Common myeloid progenitor, CD34-positive (primary cell): ENCODE results near the gene PIEZO1.
A peak's percentile ranks its signal among the peaks of the same experiment; 100 is the strongest.

Source experiments
- CTCF ChIA-PET: fragments of 350-600 bp; sonication (Branson Sonifier 250); formaldehyde crosslinking; loops from one replicate; lab custom pipeline; 2021; ENCODE audit warnings: antibody characterized with exemption; lab: Charles Lee
- POLR2A ChIA-PET: fragments of 350-600 bp; sonication (Branson Sonifier 250); formaldehyde crosslinking; loops from one replicate; lab custom pipeline; 2021; ENCODE audit warnings: antibody characterized with exemption; lab: Charles Lee
- DNase-seq, 3 donors: peaks; one replicate each; pipeline versions ENCODE4 v3.0.0 to v3.0.0-alpha.2; 2013
- H3K27ac ChIP-seq, 2 experiments: 1 replicate in 1 of 2; 2 replicates in 1 of 2; pipeline ENCODE4 v1.7.0; 2013; ENCODE audit warnings: inconsistent platforms in 2 of 2, low read length in 2 of 2, mild to moderate bottlenecking in 2 of 2, low read depth in 1 of 2, moderate library complexity in 1 of 2; ENCODE audit not compliant: severe bottlenecking in 2 of 2, insufficient read depth in 1 of 2, poor library complexity in 1 of 2
- H3K27me3 ChIP-seq, 5 experiments: replicated peaks in 2 of 5; 1 replicate in 3 of 5; 2 replicates in 2 of 5; pipeline versions ENCODE4 v1.6.1 to v1.7.0; 2013; ENCODE audit warnings: low read length in 4 of 5, mild to moderate bottlenecking in 2 of 5, moderate library complexity in 2 of 5, inconsistent platforms in 1 of 5; ENCODE audit not compliant: insufficient read depth in 5 of 5, control insufficient read depth in 4 of 5
- H3K36me3 ChIP-seq, 4 experiments: 1 replicate in 2 of 4; 2 replicates in 2 of 4; pipeline versions ENCODE4 v1.6.1 to v1.7.0; 2013; ENCODE audit warnings: low read length in 3 of 4, control low read depth in 1 of 4, mild to moderate bottlenecking in 1 of 4; ENCODE audit not compliant: control insufficient read depth in 4 of 4, insufficient read depth in 4 of 4
- H3K4me1 ChIP-seq, 4 experiments: 1 replicate in 3 of 4; 2 replicates in 1 of 4; pipeline versions ENCODE4 v1.6.1 to v1.7.1; 2013; ENCODE audit warnings: low read length in 3 of 4, mild to moderate bottlenecking in 3 of 4, control low read depth in 1 of 4, inconsistent platforms in 1 of 4, moderate library complexity in 1 of 4; ENCODE audit not compliant: control insufficient read depth in 4 of 4, insufficient read depth in 4 of 4; ENCODE audit errors: control extremely low read depth in 1 of 4
- H3K4me3 ChIP-seq, 7 experiments: 1 replicate in 4 of 7; 2 replicates in 3 of 7; pipeline versions ENCODE4 v1.5.1 to v1.7.0; 2013; ENCODE audit warnings: mild to moderate bottlenecking in 7 of 7, low read length in 6 of 7, moderate library complexity in 6 of 7, inconsistent platforms in 2 of 7, low read depth in 2 of 7, control low read depth in 1 of 7; ENCODE audit not compliant: insufficient read depth in 4 of 7, control insufficient read depth in 1 of 7; ENCODE audit errors: extremely low read depth in 1 of 7
- H3K9me3 ChIP-seq, 5 experiments: 1 replicate in 4 of 5; 2 replicates in 1 of 5; pipeline versions ENCODE4 v1.6.1 to v1.7.1; 2013; ENCODE audit warnings: low read length in 4 of 5, mild to moderate bottlenecking in 2 of 5, inconsistent platforms in 1 of 5, low read depth in 1 of 5, moderate library complexity in 1 of 5; ENCODE audit not compliant: control insufficient read depth in 4 of 5, insufficient read depth in 2 of 5; ENCODE audit errors: control extremely low read depth in 1 of 5
- WGBS: methylation state at CpG from one replicate; pipeline ENCODE4 v1.1.5; 2013; ENCODE audit not compliant: insufficient coverage; 5-methylcytosine and 5-hydroxymethylcytosine counted together

The PIEZO1 gene

DNA sequence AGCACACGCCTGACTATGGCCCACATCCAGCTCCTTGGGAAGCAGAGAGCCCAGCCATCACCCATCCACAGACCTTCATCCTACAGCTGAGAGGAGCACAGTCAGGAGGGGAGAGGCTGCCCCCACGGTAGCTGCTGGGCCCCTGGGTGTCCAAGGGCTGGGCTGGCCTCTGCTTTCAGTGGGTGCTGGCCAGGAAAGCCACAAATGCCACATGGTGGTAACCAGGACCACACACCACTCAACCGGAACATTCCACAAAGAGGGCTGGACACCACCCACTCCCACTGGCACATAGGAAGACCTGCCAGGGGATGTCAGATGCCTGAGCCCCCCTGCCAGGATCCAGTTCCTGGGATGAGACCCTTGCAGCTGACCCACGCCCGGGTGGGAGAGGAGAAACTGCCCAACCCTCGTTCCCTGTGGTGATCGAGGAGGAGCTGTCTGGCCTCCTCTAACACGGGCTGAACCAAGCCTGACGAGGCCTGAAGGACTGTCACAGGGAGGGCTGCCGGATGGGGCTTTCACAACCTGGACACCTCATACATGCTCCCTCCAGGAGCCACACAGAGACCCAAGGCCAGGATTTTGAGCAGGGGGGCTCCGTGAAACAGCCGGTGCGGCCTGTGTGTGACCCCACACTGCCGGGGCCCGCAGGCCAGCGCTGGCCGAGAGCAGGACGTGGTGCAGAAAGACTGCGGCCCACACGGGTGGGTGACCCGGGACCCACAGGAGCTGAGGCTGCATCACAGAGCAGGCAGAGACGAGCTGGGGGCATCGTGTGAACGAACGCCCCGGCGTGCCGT, 30.7 kb downstream of the PIEZO1 start:
- H3K27ac ChIP-seq, result peak overlapping the region in 1 of 2 experiments; percentile 34
- no peaks in the 10 kb centered on the region for H3K9me3 ChIP-seq
- peaks cover 0 to 51% (median 18%) of the 10 kb centered on the region in 4 experiments for H3K36me3 ChIP-seq
- no peak for DNase-seq
- peaks cover 0 to 28% (median 9%) of the 10 kb centered on the region in 4 experiments for H3K4me1 ChIP-seq
- H3K4me3 ChIP-seq, result no peak overlapping the region
- CTCF ChIA-PET, result interaction anchor here (1.1 to 7.2 kb wide), 7 partner anchors 7 to 27 kb away, joined by 3 to 53 read pairs (median 4); no protein-coding TSS in a partner anchor
- 93% methylated on average over 26 of the region's 28 CpGs for WGBS
- POLR2A ChIA-PET, result interaction anchor here (0.6 to 1.8 kb wide), 2 partner anchors 16 to 164 kb away, joined by 4 to 5 read pairs; no protein-coding TSS in a partner anchor
- H3K27me3 ChIP-seq, result no peaks in the 10 kb centered on the region

DNA sequence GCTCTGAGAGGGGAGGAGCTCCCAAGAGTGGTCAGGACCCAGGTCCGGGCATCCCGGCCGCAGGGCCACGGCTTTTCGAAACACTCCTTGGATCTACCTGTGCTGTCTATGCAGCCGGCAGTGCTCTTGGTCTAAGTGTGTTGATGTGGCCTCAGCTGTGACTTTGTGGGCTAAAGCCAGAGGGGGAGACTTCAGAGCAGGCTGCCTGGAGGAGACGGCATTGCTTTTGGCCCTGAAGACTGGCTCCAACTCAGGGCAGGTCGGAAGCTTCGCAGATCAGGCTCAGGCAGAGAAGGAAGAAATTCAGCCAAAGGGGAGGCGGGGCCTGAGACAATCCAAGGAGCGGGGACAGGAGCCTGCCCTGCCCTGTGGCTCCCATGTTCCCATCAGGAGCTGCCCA, 31.4 kb downstream of the PIEZO1 start:
- POLR2A ChIA-PET, result interaction anchor here (1.8 kb wide), 1 partner anchor 17 kb away, joined by 5 read pairs; no protein-coding TSS in a partner anchor

DNA sequence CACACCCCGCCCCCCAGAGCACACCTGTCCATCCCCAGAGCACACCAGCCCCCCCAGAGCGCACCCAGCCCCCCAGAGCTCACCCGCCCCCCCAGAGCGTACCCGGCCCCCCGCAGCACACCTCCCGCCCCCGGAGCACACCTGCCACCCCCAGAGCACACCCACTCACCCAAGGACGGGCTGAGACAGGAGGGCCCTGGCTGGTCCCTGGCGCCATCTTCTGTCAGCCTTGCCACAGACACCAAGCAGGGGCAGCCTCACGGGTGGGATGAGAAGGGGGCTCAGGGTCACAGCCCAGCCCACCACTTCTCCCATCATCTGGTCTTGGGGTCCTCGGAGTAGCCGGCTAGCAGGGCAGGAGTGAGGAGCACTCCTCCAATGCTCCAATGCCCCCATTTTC, 31.8 kb downstream of the PIEZO1 start:
- POLR2A ChIA-PET, result interaction anchor here (1.8 kb wide), 1 partner anchor 18 kb away, joined by 5 read pairs; no protein-coding TSS in a partner anchor
- H3K27me3 ChIP-seq, result no peaks in the 10 kb centered on the region
- WGBS, result 89% methylated on average over 3 of the region's 13 CpGs
- peaks cover 0 to 49% (median 15%) of the 10 kb centered on the region in 4 experiments for H3K36me3 ChIP-seq
- no peaks in the 10 kb centered on the region for H3K9me3 ChIP-seq
- H3K4me1 ChIP-seq, result peaks cover 0 to 17% (median 7%) of the 10 kb centered on the region in 4 experiments
- CTCF ChIA-PET, result interaction anchor here (1.1 to 2.9 kb wide), 5 partner anchors 10 to 28 kb away, joined by 3 to 9 read pairs (median 4); no protein-coding TSS in a partner anchor
- no peak overlapping the region for H3K4me3 ChIP-seq
- no peak overlapping the region for H3K27ac ChIP-seq
- DNase-seq, result no peak

More for the DNA sequence above, 31.4 kb downstream of the PIEZO1 start:
- Histone ChIP-seq H3K36me3 (peaks cover 0 to 48% (median 14%) of the 10 kb centered on the region in 4 experiments), H3K27me3 (no peaks in the 10 kb centered on the region), H3K4me3 (no peak overlapping the region), H3K27ac (peak overlapping the region in 1 of 2 experiments; percentile 34), H3K4me1 (peaks cover 0 to 21% (median 8%) of the 10 kb centered on the region in 4 experiments), H3K9me3 (no peaks in the 10 kb centered on the region)
- 91% methylated on average over 6 of the region's 11 CpGs for WGBS
- CTCF ChIA-PET, result interaction anchor here (1.1 to 7.2 kb wide), 7 partner anchors 6 to 28 kb away, joined by 3 to 53 read pairs (median 4); no protein-coding TSS in a partner anchor
- DNase-seq, result no peak

DNA sequence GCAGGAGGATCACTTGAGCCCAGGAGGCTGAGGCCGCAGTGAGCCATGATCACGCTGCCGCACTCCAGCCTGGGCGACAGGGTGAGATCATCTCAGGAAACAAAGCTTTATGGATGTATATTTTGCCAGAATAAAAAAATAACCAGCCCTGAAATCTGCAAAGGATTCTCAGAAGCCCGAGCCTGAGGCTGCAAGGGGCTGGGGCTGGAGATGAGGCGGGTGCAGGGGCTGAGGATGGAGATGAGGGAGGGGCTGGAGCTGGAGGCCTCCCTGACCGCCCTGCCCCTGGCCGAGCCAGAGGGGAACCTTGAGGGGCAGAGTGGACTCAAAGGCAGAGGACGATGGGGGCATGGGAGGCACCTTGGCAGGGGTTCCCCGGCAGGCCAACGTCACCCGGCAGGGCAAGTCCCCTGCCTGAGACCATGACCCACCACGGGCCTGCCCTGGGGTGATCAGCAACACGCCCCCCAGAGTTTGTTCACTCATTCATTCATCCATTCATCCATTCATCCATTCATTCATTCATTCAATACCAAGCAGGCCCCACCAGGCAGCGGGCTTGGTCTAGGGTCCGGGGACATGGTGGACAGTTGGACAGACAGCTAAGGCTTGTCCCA, 32.5 kb downstream of the PIEZO1 start:
- Histone ChIP-seq H3K27me3 (no peaks in the 10 kb centered on the region), H3K27ac (no peak overlapping the region), H3K4me3 (no peak overlapping the region), H3K9me3 (no peaks in the 10 kb centered on the region), H3K36me3 (peaks cover 0 to 49% (median 18%) of the 10 kb centered on the region in 4 experiments), H3K4me1 (peaks cover 0 to 10% (median 5%) of the 10 kb centered on the region in 4 experiments)
- POLR2A ChIA-PET, result interaction anchor here (1.8 kb wide), 1 partner anchor 18 kb away, joined by 5 read pairs; no protein-coding TSS in a partner anchor
- CTCF ChIA-PET, result interaction anchor here (1.4 to 2.9 kb wide), 2 partner anchors 9 to 16 kb away, joined by 5 to 9 read pairs; no protein-coding TSS in a partner anchor
- WGBS, result 94% methylated on average over 14 of the region's 16 CpGs
- DNase-seq, result no peak

DNA sequence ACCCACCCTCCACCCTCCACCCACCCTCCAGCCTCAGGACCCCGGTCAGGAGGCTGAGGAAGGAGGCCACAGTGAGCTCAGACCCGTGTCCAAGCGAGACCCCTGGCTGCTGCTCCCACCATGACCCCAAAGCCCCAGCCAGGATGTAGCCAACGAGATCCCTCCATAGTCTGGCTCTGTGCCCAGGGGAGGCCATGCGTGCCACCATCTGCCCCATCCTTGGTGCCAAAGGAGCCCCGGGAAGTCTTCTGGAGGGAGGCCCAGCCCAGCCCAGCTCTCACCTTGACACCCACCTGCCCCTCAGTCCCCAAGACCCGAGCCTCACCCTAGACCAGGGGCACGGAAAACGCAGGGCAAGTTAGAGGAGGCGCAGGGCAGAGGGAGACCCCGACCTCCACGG, 34.2 kb downstream of the PIEZO1 start:
- Histone ChIP-seq H3K27me3 (no peaks in the 10 kb centered on the region), H3K27ac (no peak overlapping the region), H3K4me1 (peaks cover 0 to 22% (median 10%) of the 10 kb centered on the region in 4 experiments), H3K4me3 (no peak overlapping the region), H3K9me3 (no peaks in the 10 kb centered on the region), H3K36me3 (peaks cover 0 to 52% (median 19%) of the 10 kb centered on the region in 4 experiments)
- WGBS, result 86% methylated on average over 4 of the region's 12 CpGs
- ChIA-PET CTCF (interaction anchor here (1.0 to 6.5 kb wide), 4 partner anchors 6 to 19 kb away, joined by 3 to 53 read pairs (median 7); no protein-coding TSS in a partner anchor), POLR2A (interaction anchor here (0.7 kb wide), 1 partner anchor 31 kb away, joined by 3 read pairs; no protein-coding TSS in a partner anchor)
- DNase-seq, result no peak

DNA sequence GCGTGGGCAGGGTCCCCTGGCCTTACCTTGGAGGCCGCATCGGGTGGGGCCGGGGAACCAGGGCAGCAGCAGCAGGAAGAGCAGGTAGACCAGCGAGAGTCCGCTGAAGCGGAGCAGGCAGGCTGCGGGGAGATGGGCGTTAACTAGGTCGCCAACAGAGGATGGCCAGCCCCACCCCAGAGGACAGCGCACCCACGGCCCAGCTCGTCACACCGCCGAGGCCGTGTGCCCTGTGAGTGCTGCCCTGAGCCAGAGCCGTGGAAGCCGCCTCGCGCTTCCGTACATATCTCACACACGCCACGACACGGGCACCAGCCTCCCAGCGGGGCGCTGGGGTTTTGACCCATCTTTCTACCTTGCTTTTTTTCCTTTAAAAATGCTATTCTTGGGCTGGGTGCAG, 35.7 kb downstream of the PIEZO1 start:
- H3K4me3 ChIP-seq, result no peak overlapping the region
- no peak overlapping the region for H3K27ac ChIP-seq
- H3K36me3 ChIP-seq, result peaks cover 0 to 55% (median 19%) of the 10 kb centered on the region in 4 experiments
- no peaks in the 10 kb centered on the region for H3K9me3 ChIP-seq
- H3K27me3 ChIP-seq, result no peaks in the 10 kb centered on the region
- peaks cover 0 to 30% (median 20%) of the 10 kb centered on the region in 4 experiments for H3K4me1 ChIP-seq
- CTCF ChIA-PET, result interaction anchor here (1.4 to 8.9 kb wide), 3 partner anchors 8 to 35 kb away, joined by 3 to 81 read pairs (median 53); partner anchors contain the start of gene PIEZO1
- POLR2A ChIA-PET, result no interaction called here
- peak in 1 of 3 donors; percentile 42 for DNase-seq
- 98% methylated on average over 25 of the region's 26 CpGs for WGBS
